PC-9 (cell line): ENCODE measurements around the gene BCL6B.

Experiments used
- CTCF ChIP-seq: fragments of 200-600 bp; sonication (generic); conservative IDR thresholded peaks from 2 replicates; pipeline ENCODE4 v1.6.1; 2017; ENCODE audit warnings: mixed run types, antibody characterized with exemption, mild to moderate bottlenecking, moderate library complexity
- EZH2 ChIP-seq: fragments of 200-600 bp; sonication (generic); IDR thresholded peaks from 2 replicates; pipeline ENCODE4 v1.8.0; 2017; ENCODE audit warnings: antibody characterized with exemption, low read depth

GRCh38 chr17:6986676-6987075, 36.2 kb upstream of the BCL6B start:
- TF ChIP-seq CTCF = no peak
- no peak for TF ChIP-seq EZH2
